HCT116 (cell line): ENCODE results near the gene PTGR3.

Source experiments
- CBX3 ChIP-seq: IDR thresholded peaks from 2 replicates; pipeline ENCODE4 v1.6.1; 2012; ENCODE audit warnings: low read depth
- CEBPB ChIP-seq: IDR thresholded peaks from 2 replicates; pipeline ENCODE4 v1.6.1; 2012; ENCODE audit warnings: low read depth
- EZH2 ChIP-seq: fragments of 200-600 bp; sonication (generic); IDR thresholded peaks from 2 replicates; pipeline ENCODE4 v1.6.1; 2017; ENCODE audit warnings: antibody characterized with exemption, mixed run types
- MAX ChIP-seq: IDR thresholded peaks from 2 replicates; pipeline ENCODE4 v1.6.1; 2012
- POLR2A ChIP-seq: IDR thresholded peaks from 2 replicates; pipeline ENCODE4 v1.7.0; 2011; ENCODE audit warnings: borderline replicate concordance; ENCODE audit not compliant: insufficient read depth, insufficient read length; ENCODE audit errors: extremely low read depth
- POLR2AphosphoS5 ChIP-seq: IDR thresholded peaks from 2 replicates; pipeline ENCODE4 v1.6.1; 2011; ENCODE audit warnings: mild to moderate bottlenecking, low read depth, low read length, moderate library complexity
- RAD21 ChIP-seq: IDR thresholded peaks from 2 replicates; pipeline ENCODE4 v1.6.1; 2012; ENCODE audit warnings: low read depth, mild to moderate bottlenecking
- REST ChIP-seq: IDR thresholded peaks from 2 replicates; pipeline ENCODE4 v1.6.1; 2012; ENCODE audit warnings: low read depth
- SIN3A ChIP-seq: IDR thresholded peaks from 2 replicates; pipeline ENCODE4 v1.6.1; 2012; ENCODE audit warnings: low read depth
- ZNF274 ChIP-seq: fragments of 200-500 bp; sonication (Bioruptor generic); IDR thresholded peaks from 2 replicates; pipeline ENCODE4 v1.6.1; 2014; ENCODE audit warnings: mild to moderate bottlenecking, low read depth, low read length, inconsistent platforms
- TF ChIP-seq, protein P1 (sequence below), 3 experiments: fragments of 200-600 bp in 1 of 3; sonication (generic) in 1 of 3; IDR thresholded peaks in 2 of 3; conservative IDR thresholded peaks in 1 of 3; 2 replicates each; pipeline ENCODE4 v1.5.1; 2012 to 2017; ENCODE audit warnings: low read depth in 2 of 3, low read length in 2 of 3, antibody characterized with exemption in 1 of 3, borderline replicate concordance in 1 of 3, control low read depth in 1 of 3, mild to moderate bottlenecking in 1 of 3, mixed read lengths in 1 of 3, mixed run types in 1 of 3, moderate library complexity in 1 of 3; ENCODE audit not compliant: insufficient read depth in 1 of 3

DNA sequence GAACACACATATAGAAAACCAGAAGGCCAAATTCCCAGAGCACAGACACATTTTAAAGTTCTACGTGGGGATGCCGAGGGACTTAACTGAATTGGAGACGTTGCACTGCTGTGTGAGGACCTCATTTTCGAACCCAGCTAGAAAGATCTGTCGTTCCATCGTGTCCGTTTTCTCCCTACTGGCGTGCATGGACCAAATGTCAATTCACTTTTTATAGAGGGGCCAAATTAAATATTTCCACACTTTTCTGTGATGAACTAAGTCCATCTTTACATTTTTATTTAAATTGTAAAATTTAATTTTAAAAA, 966 bp upstream of the PTGR3 start:
- TF ChIP-seq, protein P1, sequence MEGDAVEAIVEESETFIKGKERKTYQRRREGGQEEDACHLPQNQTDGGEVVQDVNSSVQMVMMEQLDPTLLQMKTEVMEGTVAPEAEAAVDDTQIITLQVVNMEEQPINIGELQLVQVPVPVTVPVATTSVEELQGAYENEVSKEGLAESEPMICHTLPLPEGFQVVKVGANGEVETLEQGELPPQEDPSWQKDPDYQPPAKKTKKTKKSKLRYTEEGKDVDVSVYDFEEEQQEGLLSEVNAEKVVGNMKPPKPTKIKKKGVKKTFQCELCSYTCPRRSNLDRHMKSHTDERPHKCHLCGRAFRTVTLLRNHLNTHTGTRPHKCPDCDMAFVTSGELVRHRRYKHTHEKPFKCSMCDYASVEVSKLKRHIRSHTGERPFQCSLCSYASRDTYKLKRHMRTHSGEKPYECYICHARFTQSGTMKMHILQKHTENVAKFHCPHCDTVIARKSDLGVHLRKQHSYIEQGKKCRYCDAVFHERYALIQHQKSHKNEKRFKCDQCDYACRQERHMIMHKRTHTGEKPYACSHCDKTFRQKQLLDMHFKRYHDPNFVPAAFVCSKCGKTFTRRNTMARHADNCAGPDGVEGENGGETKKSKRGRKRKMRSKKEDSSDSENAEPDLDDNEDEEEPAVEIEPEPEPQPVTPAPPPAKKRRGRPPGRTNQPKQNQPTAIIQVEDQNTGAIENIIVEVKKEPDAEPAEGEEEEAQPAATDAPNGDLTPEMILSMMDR (IDR thresholded peaks at IDR 0.05 in 2 of 3, conservative IDR thresholded peaks at IDR 0.05 in 1 of 3; ENCODE audit: borderline replicate concordance in 1 of 3, insufficient read depth in 1 of 3, low read depth in 2 of 3, low read length in 2 of 3) = no peak
- TF ChIP-seq MAX = no peak; the same call in 1 of the 2 replicates
- no peak for TF ChIP-seq POLR2A
- no peak for TF ChIP-seq REST
- no peak for TF ChIP-seq POLR2AphosphoS5
- no peak for TF ChIP-seq EZH2
- no peak for TF ChIP-seq CBX3
- TF ChIP-seq ZNF274 = no peak
- TF ChIP-seq CEBPB = no peak
- peak; percentile 35; the same call in 1 of the 2 replicates for TF ChIP-seq SIN3A
- TF ChIP-seq RAD21 = no peak
